CMK (cell line): ENCODE measurements around the gene XCL1.

Experiments used
- DNase-seq: peaks from one replicate; pipeline ENCODE4 v3.0.0-alpha.2; 2010; ENCODE audit warnings: low read depth

Gene XCL1

DNA sequence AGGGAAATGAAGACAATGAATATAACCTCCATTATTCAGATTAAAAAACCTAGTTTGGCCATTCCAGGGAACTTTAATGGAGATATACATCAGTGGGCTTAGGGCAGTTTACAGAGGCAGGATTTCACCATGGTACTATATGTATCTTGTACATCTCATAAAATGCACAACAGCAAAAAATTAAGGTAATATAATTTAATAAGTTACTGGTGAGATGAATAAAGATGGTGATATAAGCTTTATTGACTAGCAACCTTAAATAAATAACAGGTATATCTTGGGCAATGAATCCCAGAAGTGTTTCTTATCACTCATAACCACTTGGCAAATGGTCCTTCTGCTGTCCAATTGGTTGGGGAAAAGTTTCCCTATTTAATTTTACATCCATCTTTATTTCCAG lies 29.0 kb downstream of the XCL1 start:
- DNase-seq = no peak

DNA sequence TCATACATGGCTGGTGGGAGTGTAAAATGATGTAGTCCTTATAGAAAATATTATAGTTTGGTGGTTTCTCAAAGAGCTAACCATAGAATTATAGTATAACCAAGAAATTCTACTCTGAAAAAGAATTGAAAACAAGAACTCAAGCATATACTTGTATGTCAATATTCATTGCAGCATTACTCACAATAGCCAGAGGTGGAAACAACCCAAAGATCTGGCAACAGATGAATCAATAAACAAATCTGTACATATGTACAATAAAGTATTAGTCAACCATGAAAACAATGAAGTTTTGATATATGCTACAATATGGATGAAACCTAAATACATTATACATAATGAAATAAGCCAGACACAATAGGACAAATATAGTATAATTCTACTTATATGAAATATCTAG lies 29.7 kb downstream of the XCL1 start:
- DNase-seq = no peak

DNA sequence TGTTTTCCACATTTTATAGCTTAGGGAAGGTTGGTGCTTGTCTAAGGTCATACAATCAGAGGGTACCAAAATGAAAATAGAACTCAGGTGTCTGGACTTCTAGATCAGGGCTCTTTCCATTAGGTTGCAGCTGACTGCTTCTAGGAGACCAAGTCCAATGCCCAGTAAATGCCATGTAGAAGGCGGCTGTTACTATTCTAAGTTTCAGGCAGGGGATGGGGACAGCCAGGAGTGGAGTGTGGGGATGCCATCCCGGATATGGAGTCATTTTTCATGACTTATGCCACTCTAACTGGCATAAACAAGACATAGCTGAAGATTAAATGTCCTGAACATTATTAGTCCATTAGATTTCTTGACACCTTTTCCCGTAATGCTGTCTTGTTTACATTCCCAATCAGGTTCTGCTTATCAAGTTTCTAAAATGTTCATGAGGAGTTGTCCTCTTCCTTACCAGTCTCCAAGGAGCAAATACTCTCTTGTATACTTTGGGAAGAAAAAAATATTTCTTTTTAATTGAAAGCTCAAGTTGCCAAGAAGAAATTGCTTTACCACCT lies 31.5 kb downstream of the XCL1 start:
- no peak for DNase-seq

DNA sequence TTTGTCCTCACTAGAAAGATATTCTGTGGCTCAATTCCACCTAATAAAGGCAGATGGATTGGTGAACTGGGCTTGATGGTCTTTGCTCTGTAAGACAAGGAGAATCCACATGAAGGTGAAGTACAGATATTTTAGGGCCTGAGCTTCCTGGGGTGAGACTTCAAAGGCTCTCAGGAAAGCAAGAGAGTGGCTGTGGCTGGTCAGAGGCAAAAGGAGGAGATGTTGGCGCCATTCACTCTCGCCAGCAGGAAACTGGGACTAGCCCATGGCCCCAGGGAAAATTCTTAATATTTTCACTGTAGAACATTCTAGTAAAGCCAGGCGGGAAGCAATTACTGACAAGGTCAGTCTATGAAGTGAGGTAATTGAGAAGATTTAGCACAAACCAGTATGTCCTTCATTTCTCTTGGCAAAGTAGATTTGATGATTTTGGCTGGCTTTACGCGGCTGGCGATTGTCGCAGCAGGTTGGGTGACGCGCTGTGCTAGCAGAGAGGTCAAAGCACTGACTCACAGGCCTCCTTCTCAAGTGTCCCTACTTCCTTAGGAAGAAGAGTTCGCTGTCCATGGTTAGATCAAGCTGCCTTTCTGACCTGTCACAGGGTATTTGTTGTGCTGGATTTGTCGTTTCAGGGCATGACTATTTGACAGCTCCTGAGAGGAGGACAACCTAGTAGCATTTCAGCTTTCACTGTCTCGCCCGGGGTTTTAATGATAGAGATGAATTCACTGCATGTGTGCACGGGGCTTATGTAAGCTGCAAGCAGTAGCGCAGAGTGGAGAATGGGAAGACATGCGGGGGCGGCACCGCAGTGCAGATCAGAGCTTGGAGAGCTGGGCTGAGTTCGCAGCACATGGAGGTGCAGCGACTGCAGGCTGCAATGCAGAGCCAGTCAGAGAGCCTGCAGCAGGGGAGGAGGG lies 32.7 kb downstream of the XCL1 start:
- no peak for DNase-seq

DNA sequence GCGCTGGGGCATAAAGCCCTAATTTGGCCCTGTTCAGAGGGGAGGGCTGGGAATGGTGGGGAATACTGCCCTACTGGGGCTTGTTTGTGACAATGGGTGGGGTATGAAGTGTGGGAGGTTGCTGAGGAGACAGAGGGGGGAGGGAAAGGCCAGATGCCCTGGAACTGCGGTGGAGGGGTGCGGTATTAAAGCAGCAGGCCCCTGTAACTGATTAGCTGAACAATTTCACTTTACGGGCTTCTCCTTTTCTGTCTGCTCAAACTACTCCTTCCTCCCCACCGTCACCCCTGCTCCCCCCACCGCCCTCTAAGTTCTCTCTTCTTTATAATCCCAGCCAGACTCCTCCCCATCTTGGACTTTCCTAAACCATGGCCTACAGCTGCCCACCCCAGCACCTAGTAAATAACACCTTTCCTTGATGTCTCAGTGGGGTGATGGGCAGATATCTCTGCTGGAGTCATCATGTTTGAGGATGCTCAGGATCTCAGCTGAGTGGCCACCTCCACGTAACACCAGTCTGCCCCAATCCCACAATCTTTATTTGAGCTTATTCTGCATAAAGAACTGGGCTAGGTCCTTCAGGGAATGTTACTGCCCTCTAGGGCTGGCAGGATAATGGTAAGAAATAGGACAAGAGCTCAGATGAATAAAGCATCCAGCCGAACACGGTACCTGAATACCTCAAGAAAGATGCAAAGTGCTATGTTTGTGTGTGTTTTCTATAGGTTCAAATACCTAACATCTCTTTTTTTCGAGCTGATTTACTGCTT lies 33.5 kb downstream of the XCL1 start:
- no peak for DNase-seq

DNA sequence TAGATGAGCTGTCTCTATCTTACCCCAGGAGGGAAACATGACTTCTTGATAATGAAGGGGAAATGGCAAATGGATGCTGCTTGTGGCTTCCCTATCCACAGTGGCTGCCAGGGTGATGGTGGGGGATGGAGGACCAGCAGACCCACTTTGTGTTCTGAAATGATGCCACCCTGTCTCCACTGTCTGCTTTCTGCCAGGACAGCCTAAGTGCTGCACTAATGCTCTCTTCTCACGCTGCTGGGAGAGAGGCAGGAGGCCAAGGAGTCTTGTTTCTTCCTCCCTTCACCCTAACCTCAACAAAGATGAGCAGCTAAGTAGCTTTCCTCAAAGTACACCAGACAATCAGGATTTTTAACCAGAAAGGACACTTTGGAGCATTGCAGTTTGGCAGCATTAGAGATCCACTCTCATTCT lies 36.6 kb downstream of the XCL1 start:
- no peak for DNase-seq

DNA sequence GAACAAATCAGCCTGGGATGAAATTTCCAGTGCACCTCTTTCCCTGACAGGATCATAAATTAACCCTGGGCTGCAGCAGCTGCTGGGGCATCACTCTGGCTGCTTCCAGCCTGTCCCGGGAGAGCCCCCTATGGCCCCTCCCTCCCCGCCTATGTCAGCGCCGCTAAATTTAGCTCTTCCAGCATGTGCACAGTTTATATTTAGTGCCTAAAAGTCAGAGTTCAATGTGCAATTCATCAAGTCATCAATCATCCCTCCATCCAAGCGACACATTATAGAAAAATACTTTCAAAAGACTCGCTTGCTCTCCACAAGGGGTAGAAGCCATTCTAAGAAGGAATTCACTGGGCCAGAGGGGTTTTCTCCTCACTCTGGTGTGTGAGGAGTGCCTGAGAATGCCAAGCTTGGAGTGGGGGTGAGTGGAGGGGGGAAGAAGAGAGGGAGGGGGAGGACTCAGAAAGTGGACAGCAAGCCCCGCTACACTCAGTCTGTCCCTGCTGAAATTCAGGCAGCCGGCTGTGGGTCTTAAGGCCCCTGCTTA lies 37.4 kb downstream of the XCL1 start:
- DNase-seq = no peak

DNA sequence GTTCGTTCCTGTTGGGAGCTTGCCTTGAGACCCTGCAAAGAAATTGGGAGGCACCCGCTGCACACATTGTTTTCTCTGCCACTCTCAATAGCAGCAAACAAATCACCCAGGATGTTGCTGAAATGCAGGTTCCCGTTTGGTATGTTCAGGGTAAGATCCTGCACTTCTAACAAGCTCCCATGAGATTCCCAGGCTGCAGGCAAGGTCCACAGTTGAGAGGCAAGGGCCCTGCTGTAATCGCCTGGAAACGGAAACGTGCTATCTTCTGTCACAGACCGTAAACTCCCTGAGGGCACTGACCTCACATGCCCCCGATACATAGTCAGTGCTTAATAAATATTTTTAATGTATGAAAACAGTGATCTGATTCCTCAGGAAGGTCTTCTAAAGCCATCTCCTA lies 37.8 kb downstream of the XCL1 start:
- no peak for DNase-seq

DNA sequence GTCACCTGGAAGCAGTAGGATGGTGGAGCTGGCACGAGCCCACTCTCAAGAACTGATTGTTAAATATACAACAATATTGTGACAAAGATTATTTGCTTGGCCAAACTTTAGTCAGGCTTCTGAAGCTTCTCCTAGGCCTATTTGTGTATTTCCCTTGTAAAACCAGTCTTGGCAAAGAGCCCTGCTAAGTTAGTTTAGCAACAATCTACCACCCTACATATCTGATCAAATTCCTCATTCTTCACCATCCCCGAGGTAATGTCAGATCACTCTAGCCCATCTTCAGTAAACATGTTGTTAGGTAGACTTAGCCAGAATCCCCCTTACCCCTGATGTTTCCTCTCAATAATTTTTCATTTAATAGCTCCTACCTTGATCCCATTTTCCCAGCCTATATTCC lies 39.6 kb downstream of the XCL1 start:
- no peak for DNase-seq

DNA sequence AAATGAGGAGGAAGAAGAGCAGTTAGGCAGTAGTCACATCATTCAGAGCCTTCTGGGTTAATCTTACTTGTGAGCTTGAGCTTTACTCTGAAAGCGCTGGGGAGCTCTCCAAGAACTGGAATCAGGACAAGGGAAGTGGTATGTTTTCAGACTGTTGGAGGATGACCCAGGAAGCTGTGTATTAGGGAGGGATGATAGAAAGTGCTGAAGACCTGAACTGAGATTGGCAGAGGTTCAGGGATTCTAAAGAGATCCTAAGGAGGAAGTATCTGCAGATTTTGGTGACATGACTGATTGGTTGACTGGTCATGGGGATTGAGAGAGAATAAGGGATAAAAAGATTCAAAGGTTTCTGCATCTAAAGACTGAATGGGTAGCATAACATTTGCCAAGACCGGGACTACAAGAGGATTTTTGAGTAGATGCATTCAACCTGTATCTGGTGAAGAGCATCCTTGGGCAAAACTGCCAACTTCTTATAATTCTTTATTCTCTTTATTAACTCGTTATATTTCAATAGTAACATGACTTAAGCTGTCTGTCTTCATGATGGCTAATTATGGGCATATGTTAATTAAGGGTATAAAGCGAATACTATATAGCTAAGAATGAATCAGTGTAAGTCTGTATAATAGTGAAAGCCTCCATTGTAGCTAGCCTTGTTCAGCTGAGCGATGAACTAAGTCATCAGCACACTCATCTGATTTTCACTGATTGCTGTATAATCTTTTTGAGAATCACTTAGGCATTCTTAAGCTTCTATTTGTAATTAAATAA lies 41.8 kb downstream of the XCL1 start:
- no peak for DNase-seq

DNA sequence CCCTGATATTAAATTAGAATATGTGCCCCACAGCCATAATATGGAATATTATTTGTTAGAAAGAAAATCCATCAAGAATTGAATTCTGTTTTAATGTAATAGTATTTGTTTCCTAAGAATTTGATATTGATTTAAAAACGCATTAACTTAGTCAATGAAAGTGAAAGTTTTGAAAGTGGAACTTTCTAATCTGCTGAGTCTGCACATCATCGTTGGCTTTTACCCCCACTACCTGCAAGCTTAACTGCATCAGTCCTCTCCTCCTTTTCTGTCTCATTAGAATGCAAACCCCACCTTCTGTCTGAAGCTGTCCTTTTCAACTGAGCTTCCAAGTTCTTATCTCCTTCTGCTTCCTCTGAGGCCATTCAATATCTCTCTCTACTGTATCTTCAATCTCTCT lies 42.5 kb downstream of the XCL1 start:
- DNase-seq = no peak

DNA sequence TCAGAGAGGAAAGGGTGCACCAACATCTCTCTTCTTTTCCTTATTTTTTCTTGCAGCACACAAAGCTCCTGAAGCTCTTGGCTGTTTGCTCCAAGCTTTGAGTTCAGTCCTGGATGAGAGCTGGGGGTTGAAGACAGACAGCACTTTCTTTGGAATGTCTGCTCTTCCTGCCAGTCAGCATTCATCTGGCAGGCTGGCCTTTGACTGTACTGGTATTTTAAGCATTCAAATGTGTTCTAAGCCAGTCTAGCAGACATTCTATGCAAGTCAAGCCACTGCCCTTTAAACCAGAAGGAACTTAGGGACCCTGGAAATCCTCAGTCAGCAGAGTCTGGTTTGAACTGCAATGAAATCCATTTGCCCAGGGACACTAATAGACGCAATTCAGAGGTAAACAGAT lies 45.0 kb downstream of the XCL1 start:
- DNase-seq = no peak

DNA sequence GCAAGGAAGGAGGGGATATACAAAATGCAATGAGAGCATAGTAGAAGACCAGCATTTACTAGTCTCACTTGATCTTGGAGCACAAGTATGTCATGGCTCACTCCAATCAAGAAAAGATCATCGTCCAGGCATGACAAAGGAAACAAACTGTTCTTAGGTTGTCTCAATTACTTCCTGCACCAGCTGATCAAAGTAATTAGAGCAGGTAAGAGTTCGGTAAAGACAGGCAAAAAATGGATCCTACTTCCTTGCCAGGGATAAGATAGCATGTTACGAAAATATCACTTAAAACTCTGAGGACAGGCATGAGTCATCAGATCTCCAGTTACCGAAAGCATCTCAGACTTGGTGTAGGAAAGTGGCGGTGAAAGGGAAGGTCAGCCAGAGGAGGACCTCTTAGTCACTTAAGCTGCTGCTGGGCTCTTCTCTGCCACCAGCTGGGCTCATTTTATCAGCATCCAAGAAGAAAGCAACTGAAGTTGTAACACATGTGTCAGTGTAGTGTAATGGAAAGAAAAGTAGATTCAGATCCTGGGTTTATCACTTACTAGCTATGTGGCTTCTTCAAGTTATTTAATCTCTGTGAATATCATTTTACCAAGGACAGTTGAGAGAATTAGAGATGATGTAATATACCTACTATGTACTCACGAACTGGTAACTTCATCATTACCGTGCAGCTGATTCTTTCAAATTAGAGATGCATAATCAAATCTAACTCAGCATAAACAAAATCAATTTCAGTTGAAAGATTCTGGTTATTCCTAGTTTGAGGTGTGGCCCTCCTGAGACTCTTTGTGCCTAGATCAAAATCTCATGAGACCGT lies 46.8 kb downstream of the XCL1 start:
- no peak for DNase-seq

DNA sequence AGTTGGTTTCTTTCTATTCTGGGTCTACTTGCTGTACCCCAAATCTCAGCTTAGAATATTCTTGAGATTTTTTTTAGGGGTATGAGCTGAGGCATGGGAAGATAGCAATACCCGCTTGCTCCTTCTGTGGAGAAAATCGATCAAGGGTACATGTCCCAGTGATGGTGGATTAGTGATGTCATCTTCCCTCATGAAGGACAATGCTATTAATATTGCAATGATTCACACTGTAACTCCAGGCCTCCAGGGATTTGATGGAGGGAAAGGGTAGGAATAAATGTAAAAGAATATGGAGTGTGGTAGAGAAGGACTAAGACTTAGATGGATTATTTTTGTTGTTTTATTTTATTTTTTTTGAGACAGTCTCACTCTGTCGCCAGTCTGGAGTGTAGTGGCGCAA lies 47.4 kb downstream of the XCL1 start:
- DNase-seq = no peak

DNA sequence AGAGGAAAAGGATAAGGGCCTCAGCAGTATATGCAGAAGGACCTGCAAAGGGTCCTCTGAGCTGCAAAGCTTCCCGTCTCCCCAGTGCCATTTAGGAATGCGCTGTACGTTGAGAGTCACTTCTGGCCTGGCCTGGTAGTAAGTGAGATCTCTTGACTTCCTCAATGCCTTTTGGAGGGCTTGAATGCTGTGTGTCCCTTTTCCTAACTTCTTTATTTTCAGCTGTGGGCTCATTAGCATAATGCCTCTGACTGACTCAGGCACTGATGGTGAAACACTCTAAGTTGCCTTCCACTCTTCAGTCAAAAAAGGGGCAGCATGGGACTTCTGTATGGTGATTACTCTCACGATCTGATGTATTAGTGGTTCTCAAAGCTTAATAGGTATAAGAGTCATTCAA lies 49.9 kb downstream of the XCL1 start:
- DNase-seq = no peak

DNA sequence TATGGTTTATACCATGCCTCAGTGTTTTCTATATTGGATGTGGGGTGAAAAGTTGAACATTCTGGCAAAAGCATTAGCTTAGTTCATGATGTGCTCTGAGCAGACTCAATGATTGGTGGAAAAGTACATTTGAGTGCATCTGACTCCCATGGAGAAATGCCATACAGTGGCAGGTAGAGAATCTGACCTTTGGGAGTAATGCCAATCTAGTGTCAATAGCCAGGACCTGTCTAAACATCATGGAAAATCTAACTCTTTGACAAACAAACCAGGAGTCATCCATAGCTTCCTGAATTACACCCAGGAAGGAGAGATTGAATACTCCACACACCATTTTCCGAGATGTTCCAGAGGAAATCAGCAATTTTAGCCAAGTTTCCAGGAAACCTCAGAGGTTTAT lies 51.0 kb downstream of the XCL1 start:
- no peak for DNase-seq

DNA sequence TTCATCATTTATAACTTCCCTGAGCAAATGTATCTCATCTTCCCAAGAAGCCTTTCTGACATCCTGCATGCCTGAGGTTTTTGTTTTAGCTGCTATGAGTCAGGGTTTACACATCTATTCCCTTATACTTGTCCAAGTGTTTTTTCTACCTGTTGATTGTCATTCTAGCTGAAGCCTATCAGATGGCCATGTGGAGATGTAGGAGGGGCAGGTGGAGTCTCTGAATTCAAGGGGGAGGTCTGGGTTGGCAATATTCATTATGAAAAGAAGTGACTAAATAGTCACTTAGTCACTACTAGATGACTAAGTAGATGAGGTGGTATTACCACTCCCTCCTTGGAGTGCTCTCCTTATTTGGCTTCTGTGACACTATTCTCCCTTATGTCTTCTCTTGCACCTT lies 52.4 kb downstream of the XCL1 start:
- no peak for DNase-seq

DNA sequence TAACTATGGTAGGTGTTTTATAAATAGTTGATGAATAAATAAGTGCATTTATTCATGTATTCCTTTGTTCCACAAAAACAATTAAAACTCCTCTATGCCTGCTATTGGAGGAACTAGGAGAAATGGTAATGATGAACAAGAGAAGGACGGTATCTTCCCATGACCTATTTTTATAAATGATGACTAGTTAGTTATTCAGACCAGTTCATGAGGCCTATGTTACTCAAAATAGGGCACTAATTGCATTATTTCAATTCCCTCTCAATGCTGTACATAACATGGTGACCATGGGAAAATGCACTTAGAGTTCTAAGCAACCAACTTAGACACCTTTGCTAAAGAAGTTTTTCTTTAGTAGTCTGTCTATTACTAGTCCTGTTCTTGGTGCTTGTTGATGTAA lies 53.1 kb downstream of the XCL1 start:
- DNase-seq = no peak
